C4-2B (cell line): ENCODE measurements around the gene GALNT2.

Experiments used
- CTCF ChIP-seq: fragments of 450-650 bp; conservative IDR thresholded peaks from 2 replicates; pipeline ENCODE4 v1.5.1; 2017; ENCODE audit warnings: mild to moderate bottlenecking
- ZFX ChIP-seq: fragments of 450-650 bp; IDR thresholded peaks from 2 replicates; pipeline ENCODE4 v1.6.1; 2017

DNA sequence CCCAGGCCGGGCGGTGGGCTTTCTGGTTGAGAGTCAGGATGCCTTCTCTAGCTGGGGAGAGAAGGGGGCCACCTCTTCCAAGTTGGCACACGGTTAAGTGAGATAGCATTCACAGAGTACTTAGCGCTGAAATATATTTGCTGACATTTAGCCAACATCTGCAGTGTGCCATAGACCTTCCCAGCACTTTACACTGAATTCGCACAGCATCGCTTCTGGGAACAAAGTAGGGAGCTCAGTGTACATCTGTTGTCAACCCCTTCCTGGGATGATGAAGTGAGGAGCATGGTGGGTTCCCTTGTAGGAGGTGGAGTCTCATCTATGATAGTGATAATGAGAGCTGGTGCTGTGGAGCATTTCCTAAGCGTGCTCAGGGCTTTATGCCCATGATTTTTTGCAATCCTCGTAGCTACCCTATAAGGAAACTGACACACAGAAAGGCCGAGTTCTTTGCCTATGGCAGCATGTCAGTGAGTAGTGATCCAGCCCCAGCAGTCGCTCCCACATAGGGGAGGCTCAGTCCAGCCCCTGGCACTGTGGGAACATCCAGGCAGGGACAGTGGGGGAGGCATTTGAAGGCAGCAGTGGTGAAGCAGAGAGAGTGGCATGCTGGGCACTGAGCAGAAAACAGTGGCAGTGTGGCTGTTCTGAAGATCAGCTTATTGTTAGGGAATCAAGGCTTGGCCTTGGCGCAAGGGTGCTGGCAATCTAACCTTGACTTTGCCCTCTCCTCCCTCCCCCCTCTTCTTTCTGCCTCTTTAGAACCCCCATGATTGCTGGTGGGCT is 182.8 kb downstream of the GALNT2 start:
- no peak for TF ChIP-seq CTCF
- no peak for TF ChIP-seq ZFX
